ENCODE results near the gene ZKSCAN4.

Gene ZKSCAN4

GRCh38 chr6:28207510-28208110 is 44.5 kb downstream of the ZKSCAN4 start:
- no peaks in the 10 kb centered on the region for H3K36me3 ChIP-seq
- TF ChIP-seq CTCF (IDR thresholded peaks at IDR 0.05; ENCODE audit: low read depth, low read length), result no peak
- no peak for DNase-seq
- no peak overlapping the region for H3K27ac ChIP-seq
- no peak overlapping the region for H3K4me3 ChIP-seq (ENCODE audit: low read depth, low read length)
- no peaks in the 10 kb centered on the region for H3K27me3 ChIP-seq (ENCODE audit: insufficient read depth, low read depth, severe bottlenecking)
- H3K9me3 ChIP-seq (ENCODE audit: severe bottlenecking), result peaks cover 3% of the 10 kb centered on the region

GRCh38 chr6:28206928-28207509 is 45.0 kb downstream of the ZKSCAN4 start:
- H3K4me3 ChIP-seq (ENCODE audit: low read depth, low read length), result no peak overlapping the region
- TF ChIP-seq CTCF (IDR thresholded peaks at IDR 0.05; ENCODE audit: low read depth, low read length), result no peak
- no peaks in the 10 kb centered on the region for H3K27me3 ChIP-seq (ENCODE audit: insufficient read depth, low read depth, severe bottlenecking)
- H3K36me3 ChIP-seq, result no peaks in the 10 kb centered on the region
- H3K27ac ChIP-seq, result no peak overlapping the region
- peaks cover 3% of the 10 kb centered on the region for H3K9me3 ChIP-seq (ENCODE audit: severe bottlenecking)
- no peak for DNase-seq

GRCh38 chr6:28206527-28206926 is 45.5 kb downstream of the ZKSCAN4 start:
- TF ChIP-seq CTCF (IDR thresholded peaks at IDR 0.05; ENCODE audit: low read depth, low read length), result no peak
- Histone ChIP-seq H3K4me3 (ENCODE audit: low read depth, low read length) (no peak overlapping the region), H3K9me3 (ENCODE audit: severe bottlenecking) (peaks cover 3% of the 10 kb centered on the region), H3K27me3 (ENCODE audit: insufficient read depth, low read depth, severe bottlenecking) (no peaks in the 10 kb centered on the region), H3K36me3 (no peaks in the 10 kb centered on the region), H3K27ac (no peak overlapping the region)
- DNase-seq, result no peak

- Histone ChIP-seq H3K27me3 (ENCODE audit: insufficient read depth, low read depth, severe bottlenecking) (no peaks in the 10 kb centered on the region), H3K27ac (no peak overlapping the region), H3K36me3 (no peaks in the 10 kb centered on the region), H3K9me3 (ENCODE audit: severe bottlenecking) (peaks cover 3% of the 10 kb centered on the region), H3K4me3 (ENCODE audit: low read depth, low read length) (no peak overlapping the region)
- no peak for DNase-seq
- no peak for TF ChIP-seq CTCF (IDR thresholded peaks at IDR 0.05; ENCODE audit: low read depth, low read length)
These were observed 46.2 kb downstream of the ZKSCAN4 start for GRCh38 chr6:28205879-28206278.

GRCh38 chr6:28203201-28203600 is 48.9 kb downstream of the ZKSCAN4 start:
- no peaks in the 10 kb centered on the region for H3K27me3 ChIP-seq (ENCODE audit: insufficient read depth, low read depth, severe bottlenecking)
- TF ChIP-seq CTCF (IDR thresholded peaks at IDR 0.05; ENCODE audit: low read depth, low read length), result no peak

GRCh38 chr6:28200020-28200419 is 52.0 kb downstream of the ZKSCAN4 start:
- peaks cover 13% of the 10 kb centered on the region for H3K9me3 ChIP-seq (ENCODE audit: severe bottlenecking)
- no peaks in the 10 kb centered on the region for H3K36me3 ChIP-seq
- no peak overlapping the region for H3K27ac ChIP-seq
- no peak for DNase-seq
- no peak for TF ChIP-seq CTCF (IDR thresholded peaks at IDR 0.05; ENCODE audit: low read depth, low read length)
- no peaks in the 10 kb centered on the region for H3K27me3 ChIP-seq (ENCODE audit: insufficient read depth, low read depth, severe bottlenecking)
- no peak overlapping the region for H3K4me3 ChIP-seq (ENCODE audit: low read depth, low read length)

More at GRCh38 chr6:28203201-28203600, 48.9 kb downstream of the ZKSCAN4 start:
- H3K9me3 ChIP-seq (ENCODE audit: severe bottlenecking), result peaks cover 13% of the 10 kb centered on the region
- peak; percentile 94 for DNase-seq
- H3K27ac ChIP-seq, result no peak overlapping the region
- no peak overlapping the region for H3K4me3 ChIP-seq (ENCODE audit: low read depth, low read length)
- no peaks in the 10 kb centered on the region for H3K36me3 ChIP-seq

All from WERI-Rb-1 (cell line).